Large intestine (tissue), 3 donors: ENCODE measurements around the gene NOXO1. TPM values are rescaled to one million over a fixed set of nuclear protein-coding genes. Genes with fewer than 3 reads are reported as not detected.

Experiments used
- DNase-seq, 2 donors: peaks; one replicate each; pipeline versions ENCODE4 v3.0.0 to v3.0.0-alpha.2; 2013
- H3K27ac ChIP-seq: one replicate; pipeline ENCODE4 v1.5.1; 2013; ENCODE audit warnings: low read length
- H3K27me3 ChIP-seq: 2 replicates; pipeline ENCODE4 v1.6.1; 2013; ENCODE audit warnings: low read length; ENCODE audit not compliant: control insufficient read depth, insufficient read depth
- H3K36me3 ChIP-seq: 2 replicates; pipeline ENCODE4 v1.6.1; 2013; ENCODE audit warnings: low read length; ENCODE audit not compliant: control insufficient read depth, insufficient read depth
- H3K4me1 ChIP-seq: one replicate; pipeline ENCODE4 v1.6.1; 2013; ENCODE audit warnings: low read length; ENCODE audit not compliant: control insufficient read depth, insufficient read depth
- H3K4me3 ChIP-seq: one replicate; pipeline ENCODE4 v1.5.1; 2013; ENCODE audit warnings: low read length
- H3K9me3 ChIP-seq: one replicate; pipeline ENCODE4 v1.6.1; 2013; ENCODE audit warnings: mild to moderate bottlenecking, low read depth, low read length, moderate library complexity; ENCODE audit not compliant: control insufficient read depth
- WGBS: methylation state at CpG from one replicate; pipeline ENCODE4 v1.1.5; 2013; ENCODE audit warnings: low lambda C conversion rate; ENCODE audit not compliant: insufficient coverage; 5-methylcytosine and 5-hydroxymethylcytosine counted together
- polyA plus RNA-seq: library from polyadenylated mRNA; unstranded; fragments of 120-200 nt; gene quantifications from one replicate; pipeline ENCODE4 v1.2.1, GENCODE V29; 2013

Gene NOXO1
- polyA plus RNA-seq, 1 donor: 2.8 TPM

GRCh38 chr16:1997494-1998359 is 16.5 kb upstream of the NOXO1 start:
- no peak for DNase-seq
- H3K36me3 ChIP-seq: peaks cover 58% of the 10 kb centered on the region

DNA sequence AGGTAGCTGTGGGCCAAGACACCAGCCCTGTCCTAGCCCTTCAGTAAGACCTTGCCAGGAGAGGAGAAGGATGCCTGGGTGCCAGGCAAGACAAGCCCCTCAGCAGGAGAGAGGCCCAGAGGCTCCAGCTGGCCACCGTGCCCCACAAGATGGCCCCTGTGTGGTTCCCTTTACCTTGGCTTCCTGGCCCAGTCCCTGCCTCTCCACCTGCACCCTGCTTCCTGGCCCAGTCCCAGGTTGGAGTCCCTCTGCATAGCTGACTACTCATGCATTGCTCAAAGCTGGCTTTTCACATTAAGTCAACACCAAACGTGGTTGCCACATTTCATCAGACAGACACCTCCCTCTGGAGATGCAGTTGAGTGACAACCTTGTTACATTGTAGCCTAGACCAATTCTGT is 12.5 kb upstream of the NOXO1 start:
- WGBS: no CpG with 5 or more reads among the region's 2 CpGs
- DNase-seq: no peak
- H3K36me3 ChIP-seq: peaks cover 19% of the 10 kb centered on the region
- H3K9me3 ChIP-seq: peaks cover 21% of the 10 kb centered on the region
- H3K27me3 ChIP-seq: peaks cover 25% of the 10 kb centered on the region
- H3K4me3 ChIP-seq: no peak overlapping the region
- H3K27ac ChIP-seq: no peak overlapping the region
- peaks cover 25% of the 10 kb centered on the region for H3K4me1 ChIP-seq

More at GRCh38 chr16:1997494-1998359, 16.5 kb upstream of the NOXO1 start:
- Histone ChIP-seq H3K27me3 (no peaks in the 10 kb centered on the region), H3K9me3 (peaks cover 4% of the 10 kb centered on the region), H3K27ac (no peak overlapping the region), H3K4me1 (no peaks in the 10 kb centered on the region), H3K4me3 (no peak overlapping the region)
- WGBS: 90% methylated on average over 2 of the region's 26 CpGs

DNA sequence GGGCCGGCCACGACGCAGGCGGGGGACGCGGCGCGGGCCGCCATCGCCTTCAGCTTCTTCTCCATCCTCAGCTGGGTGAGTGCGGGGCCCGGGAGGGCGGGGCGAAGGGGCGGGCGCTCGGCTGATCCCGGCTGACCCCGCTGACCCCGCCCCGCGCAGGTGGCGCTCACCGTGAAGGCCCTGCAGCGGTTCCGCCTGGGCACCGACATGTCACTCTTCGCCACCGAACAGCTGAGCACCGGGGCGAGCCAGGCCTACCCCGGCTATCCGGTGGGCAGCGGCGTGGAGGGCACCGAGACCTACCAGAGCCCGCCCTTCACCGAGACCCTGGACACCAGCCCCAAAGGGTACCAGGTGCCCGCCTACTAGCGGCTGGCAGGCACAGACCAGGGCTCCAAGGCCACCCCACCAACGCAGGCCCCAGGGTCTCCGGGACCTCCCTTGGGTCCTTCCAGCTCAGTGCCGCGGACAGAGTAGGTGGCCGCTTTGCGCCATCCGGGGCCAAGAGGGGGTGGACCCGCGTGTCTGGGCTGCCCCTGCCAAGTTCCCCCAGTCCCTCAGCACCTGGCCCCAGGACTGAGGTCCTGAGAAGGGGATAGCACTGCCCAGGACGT is 11.5 kb upstream of the NOXO1 start:
- peaks cover 25% of the 10 kb centered on the region for H3K4me1 ChIP-seq
- H3K4me3 ChIP-seq: no peak overlapping the region
- no peak for DNase-seq
- H3K27me3 ChIP-seq: peaks cover 30% of the 10 kb centered on the region
- peaks cover 10% of the 10 kb centered on the region for H3K36me3 ChIP-seq
- peaks cover 21% of the 10 kb centered on the region for H3K9me3 ChIP-seq
- H3K27ac ChIP-seq: no peak overlapping the region
- WGBS: no CpG with 5 or more reads among the region's 50 CpGs

GRCh38 chr16:1991948-1992703 is 10.9 kb upstream of the NOXO1 start:
- Histone ChIP-seq H3K27ac (no peak overlapping the region), H3K36me3 (peaks cover 6% of the 10 kb centered on the region), H3K4me3 (no peak overlapping the region), H3K27me3 (peaks cover 30% of the 10 kb centered on the region), H3K4me1 (peaks cover 25% of the 10 kb centered on the region), H3K9me3 (peaks cover 21% of the 10 kb centered on the region)
- WGBS: no CpG with 5 or more reads among the region's 96 CpGs
- peak; percentile 88 to 90 for DNase-seq

- Histone ChIP-seq H3K4me1 (peaks cover 25% of the 10 kb centered on the region), H3K4me3 (no peak overlapping the region), H3K27me3 (peaks cover 30% of the 10 kb centered on the region), H3K36me3 (peaks cover 7% of the 10 kb centered on the region), H3K9me3 (peaks cover 21% of the 10 kb centered on the region), H3K27ac (no peak overlapping the region)
- DNase-seq: no peak
- no CpG with 5 or more reads among the region's 22 CpGs for WGBS
Measured at GRCh38 chr16:1991588-1991947, 10.3 kb upstream of the NOXO1 start.

GRCh38 chr16:1991135-1991551 is 9.9 kb upstream of the NOXO1 start:
- WGBS: no CpG with 5 or more reads among the region's 18 CpGs
- peaks cover 30% of the 10 kb centered on the region for H3K27me3 ChIP-seq
- DNase-seq: peak in 1 of 2 donors; percentile 26
- H3K4me1 ChIP-seq: peaks cover 27% of the 10 kb centered on the region
- H3K27ac ChIP-seq: no peak overlapping the region
- peaks cover 21% of the 10 kb centered on the region for H3K9me3 ChIP-seq
- peaks cover 12% of the 10 kb centered on the region for H3K36me3 ChIP-seq
- H3K4me3 ChIP-seq: no peak overlapping the region

- Histone ChIP-seq H3K9me3 (peaks cover 21% of the 10 kb centered on the region), H3K4me3 (peak overlapping the region; percentile 33), H3K27me3 (peaks cover 30% of the 10 kb centered on the region), H3K27ac (no peak overlapping the region), H3K4me1 (peaks cover 33% of the 10 kb centered on the region), H3K36me3 (peaks cover 18% of the 10 kb centered on the region)
- no CpG with 5 or more reads among the region's 50 CpGs for WGBS
- DNase-seq: peak in 1 of 2 donors; percentile 45
Measured at GRCh38 chr16:1990351-1991134, 9.3 kb upstream of the NOXO1 start.

DNA sequence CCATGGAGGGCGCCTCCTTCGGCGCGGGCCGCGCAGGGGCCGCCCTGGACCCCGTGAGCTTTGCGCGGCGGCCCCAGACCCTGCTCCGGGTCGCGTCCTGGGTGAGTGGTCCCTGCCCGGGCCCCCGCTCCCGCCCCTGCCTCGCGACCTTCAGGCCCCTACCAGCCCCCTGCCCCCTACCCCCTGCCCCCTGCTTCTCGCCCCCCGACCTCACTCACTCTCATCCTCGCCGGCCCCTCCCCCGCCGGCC is 8.8 kb upstream of the NOXO1 start:
- Histone ChIP-seq H3K27ac (no peak overlapping the region), H3K4me1 (peaks cover 39% of the 10 kb centered on the region), H3K9me3 (peaks cover 21% of the 10 kb centered on the region), H3K4me3 (no peak overlapping the region), H3K27me3 (peaks cover 30% of the 10 kb centered on the region), H3K36me3 (peaks cover 23% of the 10 kb centered on the region)
- no CpG with 5 or more reads among the region's 25 CpGs for WGBS
- no peak for DNase-seq

- H3K4me3 ChIP-seq: peak within 1 kb of the TSS; percentile 33
- no peak within 1 kb of the TSS for H3K27ac ChIP-seq
- H3K9me3 ChIP-seq: peaks cover 21% of the 10 kb centered on the region
- H3K27me3 ChIP-seq: peaks cover 30% of the 10 kb centered on the region
- no peak for DNase-seq
- H3K36me3 ChIP-seq: peaks cover 23% of the 10 kb centered on the region
- no CpG with 5 or more reads among the region's 67 CpGs for WGBS
- peaks cover 41% of the 10 kb centered on the region for H3K4me1 ChIP-seq
Measured at GRCh38 chr16:1989209-1990100, 8.2 kb upstream of the NOXO1 start, which contains the start of gene SYNGR3. TSS of gene SYNGR3 (plus strand) at chr16:1989970. CDS start at chr16:1990103, 133 bp downstream.
